Breast epithelium (tissue), 3 donors: Measurements from ENCODE around the gene INHA.

Experiments used
- CTCF ChIP-seq, 3 donors: fragments of 450-650 bp; IDR thresholded peaks; one replicate each; pipeline ENCODE4 v1.5.1; 2016 to 2017; ENCODE audit warnings: antibody characterized with exemption in 3 of 3, mild to moderate bottlenecking in 3 of 3, moderate library complexity in 3 of 3
- POLR2A ChIP-seq: fragments of 450-650 bp; IDR thresholded peaks from one replicate; pipeline ENCODE4 v1.6.1; 2016; ENCODE audit warnings: antibody characterized with exemption, mild to moderate bottlenecking, moderate library complexity
- POLR2AphosphoS5 ChIP-seq, 3 donors: sonication (generic); formaldehyde crosslinking; IDR thresholded peaks; one replicate each; pipeline ENCODE4 v1.6.1; 2017; ENCODE audit warnings: antibody characterized with exemption in 3 of 3

- TF ChIP-seq CTCF (IDR thresholded peaks at IDR 0.05) (no peak), POLR2A (no peak), POLR2AphosphoS5 (IDR thresholded peaks at IDR 0.05) (no peak)
Observed at GRCh38 chr2:219536967-219537366, 35.1 kb upstream of the INHA start.
